A549 treated with Hydrocortisone at 1 μM for 4 hours (cell line): ENCODE measurements around the gene OTX1. TPM values are rescaled to one million over a fixed set of nuclear protein-coding genes. Genes with fewer than 3 reads are reported as not detected.

Experiments
- total RNA-seq: library from RNA; stranded (reverse); fragments of 200-300 nt; extraction: Qiagen RNA extraction; gene quantifications from 5 replicates; pipeline ENCODE4 v1.2.3, GENCODE V29; 2022

Gene OTX1
- total RNA-seq, result 3.1 to 4.0 TPM (median 3.6 TPM) in 5 replicates

DNA sequence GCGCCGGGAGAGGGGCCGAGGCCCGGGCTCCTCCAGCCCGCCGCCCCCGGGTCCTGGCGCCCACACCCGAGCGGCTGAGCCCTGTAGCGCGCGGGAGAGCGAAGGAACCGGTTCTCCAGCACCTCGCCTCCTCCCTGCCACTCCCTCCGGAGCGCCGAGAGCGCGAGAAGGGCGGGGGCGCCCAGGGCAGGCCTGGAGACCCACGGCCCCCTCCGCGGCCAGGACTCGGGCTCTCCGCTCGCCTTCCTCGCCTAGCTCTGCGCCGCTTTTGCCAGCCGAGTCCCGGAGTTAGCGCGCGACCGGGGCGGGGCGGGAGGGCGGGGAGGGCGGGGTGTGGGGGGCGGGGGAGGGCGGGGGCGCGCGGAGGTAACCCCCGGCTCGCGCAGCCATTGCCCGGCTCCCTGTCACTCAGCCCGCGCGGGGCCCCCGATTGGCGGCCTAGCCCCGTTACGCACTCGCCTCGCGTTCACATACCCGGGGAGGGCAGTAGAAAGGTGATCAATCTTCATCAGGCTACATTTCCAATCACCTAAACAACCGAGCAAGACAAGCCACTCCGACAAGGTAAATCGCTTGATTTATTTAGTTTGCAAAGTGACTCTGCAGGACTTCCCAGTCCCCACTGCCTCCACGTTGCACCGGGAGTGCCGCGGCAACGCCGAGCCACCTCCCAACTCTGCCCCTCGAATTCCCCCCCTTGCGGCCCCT is at the start of gene OTX1:
Gene OTX1, plus strand, starts transcription at position 497 of the 708 bp plus-strand sequence. CDS start 2,161 bp downstream, outside the sequence.

